Natural killer cell (primary cell): ENCODE data around the gene SMARCAL1. TPM values are rescaled to one million over a fixed set of nuclear protein-coding genes. Genes with fewer than 3 reads are reported as not detected.
A peak's percentile ranks its signal among the peaks of the same experiment; 100 is the strongest.

Experiments used
- ATAC-seq, 3 donors: fragments of 150-1000 bp in 2 of 3; fragments of 200-7000 bp in 1 of 3; cut with Tn5 transposase; 1 replicate in 1 of 3; 2 replicates in 2 of 3; pipeline ENCODE4 v1.10.0; 2021; ENCODE audit warnings: mild to moderate bottlenecking in 2 of 3, moderate library complexity in 2 of 3
- DNase-seq, 2 donors: peaks; one replicate each; pipeline versions ENCODE4 v3.0.0 to v3.0.0-alpha.2; 2013 to 2021; ENCODE audit warnings: mixed read lengths in 1 of 2
- H3K27ac ChIP-seq: one replicate; pipeline ENCODE4 v1.5.1; 2013; ENCODE audit warnings: mild to moderate bottlenecking, low read length
- H3K27me3 ChIP-seq: one replicate; pipeline ENCODE4 v1.6.1; 2013; ENCODE audit warnings: low read length; ENCODE audit not compliant: control insufficient read depth, insufficient read depth
- H3K36me3 ChIP-seq: one replicate; pipeline ENCODE4 v1.6.1; 2013; ENCODE audit warnings: low read length; ENCODE audit not compliant: control insufficient read depth, insufficient read depth
- H3K4me1 ChIP-seq: one replicate; pipeline ENCODE4 v1.6.1; 2013; ENCODE audit warnings: low read length; ENCODE audit not compliant: control insufficient read depth, insufficient read depth
- H3K4me3 ChIP-seq: one replicate; pipeline ENCODE4 v1.5.1; 2013; ENCODE audit warnings: low read length
- H3K9me3 ChIP-seq: one replicate; pipeline ENCODE4 v1.6.1; 2013; ENCODE audit warnings: low read length; ENCODE audit not compliant: control insufficient read depth, insufficient read depth
- H3K27ac Mint-ChIP-seq, 2 donors: one replicate each; pipeline ENCODE4 v1.8.0; 2022; ENCODE audit warnings: mild to moderate bottlenecking in 2 of 2, mixed read lengths in 2 of 2, moderate library complexity in 1 of 2
- H3K27me3 Mint-ChIP-seq, 2 donors: one replicate each; pipeline ENCODE4 v1.8.0; 2022; ENCODE audit warnings: low read depth in 2 of 2, mixed read lengths in 2 of 2
- H3K36me3 Mint-ChIP-seq: one replicate; pipeline ENCODE4 v1.8.0; 2022; ENCODE audit warnings: mixed read lengths
- H3K4me1 Mint-ChIP-seq, 2 donors: one replicate each; pipeline ENCODE4 v1.8.0; 2022; ENCODE audit warnings: mixed read lengths in 2 of 2
- H3K4me3 Mint-ChIP-seq: one replicate; pipeline ENCODE4 v1.8.0; 2022; ENCODE audit warnings: mild to moderate bottlenecking, moderate library complexity, mixed read lengths
- H3K9me3 Mint-ChIP-seq, 2 donors: one replicate each; pipeline ENCODE4 v1.8.0; 2022; ENCODE audit warnings: mixed read lengths in 2 of 2
- CTCF ChIP-seq: fragments of 200-600 bp; IDR thresholded peaks from one replicate; pipeline ENCODE4 v1.8.0; 2022; ENCODE audit warnings: antibody characterized with exemption
- WGBS: methylation state at CpG from one replicate; pipeline ENCODE4 v1.1.7; 2013; ENCODE audit warnings: missing lambda C conversion rate; ENCODE audit not compliant: insufficient coverage; 5-methylcytosine and 5-hydroxymethylcytosine counted together
- intact Hi-C: fragments of 100-400 bp; cut with micrococcal nuclease; formaldehyde crosslinking; loops from one replicate; pipeline ENCODE4 v1.14.2; 2022
- total RNA-seq, 4 donors: library from RNA; stranded (reverse); fragments of 120-200 nt in 1 of 4; gene quantifications; one replicate each; pipeline versions ENCODE4 v1.2.3 to v1.2.4, GENCODE V29; 2013 to 2022

SMARCAL1 gene
- total RNA-seq, 3 donors from 2014 or later (not counting 1 experiment from before 2014, with no cell fraction given), result 18.7 to 25.6 (median 22.8) TPM

DNA sequence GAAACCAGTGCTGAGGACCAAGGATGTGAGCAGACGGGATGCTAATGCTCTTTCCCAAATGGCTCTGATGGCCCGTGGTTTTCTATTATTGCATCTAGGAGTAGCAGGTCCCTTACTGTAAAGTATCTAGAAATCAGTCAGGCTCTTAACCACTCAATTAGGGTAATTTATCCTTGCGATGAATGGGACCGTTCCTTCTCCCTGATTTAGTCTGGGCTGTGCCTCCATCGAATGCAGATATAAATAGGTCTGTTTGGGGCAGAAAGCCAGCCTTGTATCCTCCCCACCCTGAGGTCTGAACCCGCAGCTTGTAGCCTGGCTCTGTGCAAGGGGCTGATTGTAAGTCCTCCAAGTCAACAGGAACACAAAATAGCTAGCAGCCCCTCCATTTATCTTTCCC lies 9.5 kb upstream of the SMARCAL1 start:
- Mint-ChIP-seq H3K27ac (no peak overlapping the region), H3K27me3 (peaks cover 0 to 6% of the 10 kb centered on the region in 2 donors), H3K36me3 (no peaks in the 10 kb centered on the region), H3K9me3 (no peaks in the 10 kb centered on the region), H3K4me3 (no peak overlapping the region), H3K4me1 (no peaks in the 10 kb centered on the region)
- intact Hi-C loops, result loop anchor here (5.0 kb wide), 1 partner anchor 50 kb away; no protein-coding TSS in a partner anchor
- TF ChIP-seq CTCF, result no peak
- no peaks in the 10 kb centered on the region for H3K9me3 ChIP-seq
- H3K4me3 ChIP-seq, result no peak overlapping the region
- no peak for ATAC-seq
- H3K4me1 ChIP-seq, result no peaks in the 10 kb centered on the region
- H3K36me3 ChIP-seq, result no peaks in the 10 kb centered on the region
- H3K27me3 ChIP-seq, result no peaks in the 10 kb centered on the region
- no peak overlapping the region for H3K27ac ChIP-seq
- 100% methylated on average over 6 of the region's 6 CpGs for WGBS
- DNase-seq, result no peak

GRCh38 chr2:216404010-216404618 lies 8.2 kb upstream of the SMARCAL1 start:
- no peak overlapping the region for H3K27ac Mint-ChIP-seq
- peak; percentile 92 for TF ChIP-seq CTCF
- Histone ChIP-seq H3K27ac (no peak overlapping the region), H3K9me3 (no peaks in the 10 kb centered on the region), H3K27me3 (no peaks in the 10 kb centered on the region), H3K4me3 (no peak overlapping the region), H3K36me3 (no peaks in the 10 kb centered on the region), H3K4me1 (no peaks in the 10 kb centered on the region)
- WGBS, result 64% methylated on average over 3 of the region's 5 CpGs
- intact Hi-C loops, result loop anchor here (1.0 to 5.0 kb wide), 3 partner anchors 52 to 181 kb away; no protein-coding TSS in a partner anchor
- H3K9me3 Mint-ChIP-seq, result no peaks in the 10 kb centered on the region
- peak; percentile 32 to 76 for DNase-seq
- ATAC-seq, result peak; percentile 61 to 87 (median 85)
- H3K4me3 Mint-ChIP-seq, result no peak overlapping the region
- peaks cover 0 to 6% of the 10 kb centered on the region in 2 donors for H3K27me3 Mint-ChIP-seq
- H3K36me3 Mint-ChIP-seq, result no peaks in the 10 kb centered on the region
- no peaks in the 10 kb centered on the region for H3K4me1 Mint-ChIP-seq

- no peak overlapping the region for H3K27ac ChIP-seq
- H3K27me3 ChIP-seq, result no peaks in the 10 kb centered on the region
- TF ChIP-seq CTCF, result no peak
- H3K4me3 ChIP-seq, result no peak overlapping the region
- Mint-ChIP-seq H3K4me1 (no peaks in the 10 kb centered on the region), H3K9me3 (no peaks in the 10 kb centered on the region), H3K36me3 (no peaks in the 10 kb centered on the region), H3K27ac (no peak overlapping the region), H3K27me3 (peaks cover 0 to 6% of the 10 kb centered on the region in 2 donors), H3K4me3 (no peak overlapping the region)
- H3K4me1 ChIP-seq, result no peaks in the 10 kb centered on the region
- intact Hi-C loops, result loop anchor here (2.0 kb wide), 1 partner anchor 183 kb away; no protein-coding TSS in a partner anchor
- no peaks in the 10 kb centered on the region for H3K9me3 ChIP-seq
- H3K36me3 ChIP-seq, result no peaks in the 10 kb centered on the region
- WGBS, result 84% methylated on average over 7 of the region's 7 CpGs
- DNase-seq, result no peak
- ATAC-seq, result no peak
Measured at GRCh38 chr2:216405588-216405987, 6.7 kb upstream of the SMARCAL1 start.

DNA sequence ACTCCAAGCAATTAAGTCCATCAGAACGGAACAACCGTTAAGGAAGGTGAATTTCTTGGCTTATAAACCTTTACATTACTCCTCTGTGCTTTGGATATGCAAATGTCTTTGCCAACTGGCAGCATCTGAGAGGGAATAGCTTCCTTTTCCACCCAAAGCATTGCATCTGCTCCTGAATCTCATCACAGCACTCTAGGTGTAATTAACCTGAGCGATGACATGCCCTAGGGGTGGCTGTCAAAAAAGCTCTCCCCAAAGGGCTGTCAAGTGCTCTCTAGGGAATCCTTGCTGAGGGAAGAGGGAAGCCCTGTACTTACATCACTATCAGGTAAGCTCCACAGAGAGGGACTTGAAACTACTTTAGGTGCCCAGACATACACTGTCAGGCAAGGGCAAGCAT lies 5.5 kb upstream of the SMARCAL1 start:
- H3K4me3 ChIP-seq, result no peak overlapping the region
- no peaks in the 10 kb centered on the region for H3K9me3 Mint-ChIP-seq
- H3K27ac Mint-ChIP-seq, result no peak overlapping the region
- no peak overlapping the region for H3K27ac ChIP-seq
- no peaks in the 10 kb centered on the region for H3K36me3 ChIP-seq
- intact Hi-C loops, result no loop called here
- no peaks in the 10 kb centered on the region for H3K36me3 Mint-ChIP-seq
- ATAC-seq (no peak), DNase-seq (no peak)
- H3K4me1 ChIP-seq, result peaks cover under 1% of the 10 kb centered on the region
- no peak for TF ChIP-seq CTCF
- peaks cover 0 to 6% of the 10 kb centered on the region in 2 donors for H3K27me3 Mint-ChIP-seq
- H3K4me1 Mint-ChIP-seq, result peaks cover under 1% of the 10 kb centered on the region in 2 donors
- H3K9me3 ChIP-seq, result no peaks in the 10 kb centered on the region
- H3K4me3 Mint-ChIP-seq, result no peak overlapping the region
- no peaks in the 10 kb centered on the region for H3K27me3 ChIP-seq
- WGBS, result 100% methylated on average over 2 of the region's 3 CpGs
